HEK293 (cell line): ENCODE measurements around the gene PPM1E.

ENCODE experiments used
- KLF10 ChIP-seq: fragments of 450-650 bp; IDR thresholded peaks from 2 replicates; pipeline ENCODE4 v1.5.1; 2018; ENCODE audit warnings: missing biosample characterization, mild to moderate bottlenecking, missing genetic modification characterization
- YY1 ChIP-seq: fragments of 450-650 bp; formaldehyde crosslinking; IDR thresholded peaks from 2 replicates; pipeline ENCODE4 v1.5.1; 2018; ENCODE audit warnings: missing biosample characterization, missing genetic modification characterization
- ZBTB17 ChIP-seq: fragments of 450-650 bp; formaldehyde crosslinking; IDR thresholded peaks from 2 replicates; pipeline ENCODE4 v1.5.1; 2016; ENCODE audit warnings: missing biosample characterization, missing genetic modification characterization
- ZNF24 ChIP-seq: fragments of 450-650 bp; formaldehyde crosslinking; IDR thresholded peaks from 2 replicates; pipeline ENCODE4 v1.5.1; 2016; ENCODE audit warnings: missing biosample characterization, missing genetic modification characterization
- ZNF274 ChIP-seq, 2 experiments: fragments of 200-500 bp in 1 of 2; fragments of 450-650 bp in 1 of 2; sonication (Bioruptor generic) in 1 of 2; formaldehyde crosslinking in 1 of 2; IDR thresholded peaks; 2 replicates each; pipeline versions ENCODE4 v1.5.1 to v1.6.1; 2014 to 2016; ENCODE audit warnings: borderline replicate concordance in 1 of 2, inconsistent platforms in 1 of 2, low read length in 1 of 2, missing biosample characterization in 1 of 2, missing genetic modification characterization in 1 of 2
- ZNF624 ChIP-seq: fragments of 450-650 bp; formaldehyde crosslinking; IDR thresholded peaks from 2 replicates; pipeline ENCODE4 v1.5.1; 2017; ENCODE audit warnings: missing biosample characterization, missing genetic modification characterization
- ZNF76 ChIP-seq: fragments of 450-650 bp; formaldehyde crosslinking; IDR thresholded peaks from 2 replicates; pipeline ENCODE4; 2016; ENCODE audit warnings: low read depth, missing biosample characterization, missing genetic modification characterization, borderline replicate concordance
- ZNF792 ChIP-seq: fragments of 450-650 bp; formaldehyde crosslinking; IDR thresholded peaks from 2 replicates; pipeline ENCODE4 v1.5.1; 2016; ENCODE audit warnings: missing biosample characterization, missing genetic modification characterization
- ZNF837 ChIP-seq: fragments of 450-650 bp; formaldehyde crosslinking; IDR thresholded peaks from 2 replicates; pipeline ENCODE4 v1.5.1; 2016; ENCODE audit warnings: missing biosample characterization, missing genetic modification characterization
- TF ChIP-seq, protein P1 (sequence below): fragments of 450-650 bp; formaldehyde crosslinking; IDR thresholded peaks from 2 replicates; pipeline ENCODE4 v1.5.1; 2016; ENCODE audit warnings: missing biosample characterization, missing genetic modification characterization
- TF ChIP-seq, protein P2 (sequence below): fragments of 450-650 bp; formaldehyde crosslinking; IDR thresholded peaks from 2 replicates; pipeline ENCODE4 v1.5.1; 2016; ENCODE audit warnings: missing biosample characterization, missing genetic modification characterization
- TF ChIP-seq, protein P3 (sequence below): fragments of 450-650 bp; formaldehyde crosslinking; IDR thresholded peaks from 2 replicates; pipeline ENCODE4 v1.5.1; 2017; ENCODE audit warnings: missing biosample characterization, mild to moderate bottlenecking, missing genetic modification characterization, moderate library complexity
- TF ChIP-seq, protein P4 (sequence below): fragments of 450-650 bp; formaldehyde crosslinking; IDR thresholded peaks from 2 replicates; pipeline ENCODE4 v1.5.1; 2016; ENCODE audit warnings: missing biosample characterization, missing genetic modification characterization
- TF ChIP-seq, protein P5 (sequence below): fragments of 450-650 bp; formaldehyde crosslinking; IDR thresholded peaks from 2 replicates; pipeline ENCODE4 v1.5.1; 2016; ENCODE audit warnings: missing biosample characterization, missing genetic modification characterization

DNA sequence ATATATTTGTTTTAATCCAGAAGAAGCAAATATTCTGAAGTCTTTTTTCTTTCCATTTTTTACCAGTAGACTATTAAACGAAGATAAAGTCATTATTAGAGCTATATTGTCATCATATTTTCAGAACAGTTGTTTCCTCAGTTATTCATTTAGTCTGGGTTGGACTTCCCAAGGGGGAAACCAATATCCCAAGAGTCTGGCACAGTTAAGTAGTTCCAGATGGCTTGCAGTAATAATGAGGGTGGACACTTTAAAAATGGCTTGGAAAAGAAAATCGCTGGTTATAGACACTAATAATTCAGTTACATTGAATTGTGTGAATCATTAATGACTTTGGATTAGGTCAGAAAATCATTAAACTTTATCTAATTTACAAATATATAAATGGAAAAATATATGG lies 3.9 kb downstream of the PPM1E start:
- no peak for TF ChIP-seq YY1
- no peak for TF ChIP-seq ZNF792
- no peak for TF ChIP-seq ZNF837
- TF ChIP-seq, protein P1, sequence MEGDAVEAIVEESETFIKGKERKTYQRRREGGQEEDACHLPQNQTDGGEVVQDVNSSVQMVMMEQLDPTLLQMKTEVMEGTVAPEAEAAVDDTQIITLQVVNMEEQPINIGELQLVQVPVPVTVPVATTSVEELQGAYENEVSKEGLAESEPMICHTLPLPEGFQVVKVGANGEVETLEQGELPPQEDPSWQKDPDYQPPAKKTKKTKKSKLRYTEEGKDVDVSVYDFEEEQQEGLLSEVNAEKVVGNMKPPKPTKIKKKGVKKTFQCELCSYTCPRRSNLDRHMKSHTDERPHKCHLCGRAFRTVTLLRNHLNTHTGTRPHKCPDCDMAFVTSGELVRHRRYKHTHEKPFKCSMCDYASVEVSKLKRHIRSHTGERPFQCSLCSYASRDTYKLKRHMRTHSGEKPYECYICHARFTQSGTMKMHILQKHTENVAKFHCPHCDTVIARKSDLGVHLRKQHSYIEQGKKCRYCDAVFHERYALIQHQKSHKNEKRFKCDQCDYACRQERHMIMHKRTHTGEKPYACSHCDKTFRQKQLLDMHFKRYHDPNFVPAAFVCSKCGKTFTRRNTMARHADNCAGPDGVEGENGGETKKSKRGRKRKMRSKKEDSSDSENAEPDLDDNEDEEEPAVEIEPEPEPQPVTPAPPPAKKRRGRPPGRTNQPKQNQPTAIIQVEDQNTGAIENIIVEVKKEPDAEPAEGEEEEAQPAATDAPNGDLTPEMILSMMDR (tag by site-specific recombination), result no peak
- TF ChIP-seq, protein P2, sequence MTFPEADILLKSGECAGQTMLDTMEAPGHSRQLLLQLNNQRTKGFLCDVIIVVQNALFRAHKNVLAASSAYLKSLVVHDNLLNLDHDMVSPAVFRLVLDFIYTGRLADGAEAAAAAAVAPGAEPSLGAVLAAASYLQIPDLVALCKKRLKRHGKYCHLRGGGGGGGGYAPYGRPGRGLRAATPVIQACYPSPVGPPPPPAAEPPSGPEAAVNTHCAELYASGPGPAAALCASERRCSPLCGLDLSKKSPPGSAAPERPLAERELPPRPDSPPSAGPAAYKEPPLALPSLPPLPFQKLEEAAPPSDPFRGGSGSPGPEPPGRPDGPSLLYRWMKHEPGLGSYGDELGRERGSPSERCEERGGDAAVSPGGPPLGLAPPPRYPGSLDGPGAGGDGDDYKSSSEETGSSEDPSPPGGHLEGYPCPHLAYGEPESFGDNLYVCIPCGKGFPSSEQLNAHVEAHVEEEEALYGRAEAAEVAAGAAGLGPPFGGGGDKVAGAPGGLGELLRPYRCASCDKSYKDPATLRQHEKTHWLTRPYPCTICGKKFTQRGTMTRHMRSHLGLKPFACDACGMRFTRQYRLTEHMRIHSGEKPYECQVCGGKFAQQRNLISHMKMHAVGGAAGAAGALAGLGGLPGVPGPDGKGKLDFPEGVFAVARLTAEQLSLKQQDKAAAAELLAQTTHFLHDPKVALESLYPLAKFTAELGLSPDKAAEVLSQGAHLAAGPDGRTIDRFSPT (tag by site-specific recombination), result no peak
- TF ChIP-seq ZNF624 (tag by site-specific recombination), result no peak
- no peak for TF ChIP-seq ZNF76 (tag by site-specific recombination)
- TF ChIP-seq, protein P3, sequence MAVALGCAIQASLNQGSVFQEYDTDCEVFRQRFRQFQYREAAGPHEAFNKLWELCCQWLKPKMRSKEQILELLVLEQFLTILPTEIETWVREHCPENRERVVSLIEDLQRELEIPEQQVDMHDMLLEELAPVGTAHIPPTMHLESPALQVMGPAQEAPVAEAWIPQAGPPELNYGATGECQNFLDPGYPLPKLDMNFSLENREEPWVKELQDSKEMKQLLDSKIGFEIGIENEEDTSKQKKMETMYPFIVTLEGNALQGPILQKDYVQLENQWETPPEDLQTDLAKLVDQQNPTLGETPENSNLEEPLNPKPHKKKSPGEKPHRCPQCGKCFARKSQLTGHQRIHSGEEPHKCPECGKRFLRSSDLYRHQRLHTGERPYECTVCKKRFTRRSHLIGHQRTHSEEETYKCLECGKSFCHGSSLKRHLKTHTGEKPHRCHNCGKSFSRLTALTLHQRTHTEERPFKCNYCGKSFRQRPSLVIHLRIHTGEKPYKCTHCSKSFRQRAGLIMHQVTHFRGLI (tag by site-specific recombination), result no peak
- no peak for TF ChIP-seq ZNF24 (tag by site-specific recombination)
- TF ChIP-seq KLF10 (tag by site-specific recombination), result no peak
- no peak for TF ChIP-seq ZNF274 (IDR thresholded peaks at IDR 0.05; ENCODE audit: low read length)
- TF ChIP-seq ZNF274 (tag by site-specific recombination; IDR thresholded peaks at IDR 0.05; ENCODE audit: borderline replicate concordance), result no peak
- TF ChIP-seq, protein P4, sequence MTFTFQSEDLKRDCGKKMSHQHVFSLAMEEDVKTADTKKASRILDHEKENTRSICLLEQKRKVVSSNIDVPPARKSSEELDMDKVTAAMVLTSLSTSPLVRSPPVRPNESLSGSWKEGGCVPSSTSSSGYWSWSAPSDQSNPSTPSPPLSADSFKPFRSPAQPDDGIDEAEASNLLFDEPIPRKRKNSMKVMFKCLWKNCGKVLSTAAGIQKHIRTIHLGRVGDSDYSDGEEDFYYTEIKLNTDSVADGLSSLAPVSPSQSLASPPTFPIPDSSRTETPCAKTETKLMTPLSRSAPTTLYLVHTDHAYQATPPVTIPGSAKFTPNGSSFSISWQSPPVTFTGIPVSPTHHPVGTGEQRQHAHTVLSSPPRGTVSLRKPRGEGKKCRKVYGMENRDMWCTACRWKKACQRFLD, result no peak
- TF ChIP-seq ZBTB17, result no peak
- TF ChIP-seq, protein P5, sequence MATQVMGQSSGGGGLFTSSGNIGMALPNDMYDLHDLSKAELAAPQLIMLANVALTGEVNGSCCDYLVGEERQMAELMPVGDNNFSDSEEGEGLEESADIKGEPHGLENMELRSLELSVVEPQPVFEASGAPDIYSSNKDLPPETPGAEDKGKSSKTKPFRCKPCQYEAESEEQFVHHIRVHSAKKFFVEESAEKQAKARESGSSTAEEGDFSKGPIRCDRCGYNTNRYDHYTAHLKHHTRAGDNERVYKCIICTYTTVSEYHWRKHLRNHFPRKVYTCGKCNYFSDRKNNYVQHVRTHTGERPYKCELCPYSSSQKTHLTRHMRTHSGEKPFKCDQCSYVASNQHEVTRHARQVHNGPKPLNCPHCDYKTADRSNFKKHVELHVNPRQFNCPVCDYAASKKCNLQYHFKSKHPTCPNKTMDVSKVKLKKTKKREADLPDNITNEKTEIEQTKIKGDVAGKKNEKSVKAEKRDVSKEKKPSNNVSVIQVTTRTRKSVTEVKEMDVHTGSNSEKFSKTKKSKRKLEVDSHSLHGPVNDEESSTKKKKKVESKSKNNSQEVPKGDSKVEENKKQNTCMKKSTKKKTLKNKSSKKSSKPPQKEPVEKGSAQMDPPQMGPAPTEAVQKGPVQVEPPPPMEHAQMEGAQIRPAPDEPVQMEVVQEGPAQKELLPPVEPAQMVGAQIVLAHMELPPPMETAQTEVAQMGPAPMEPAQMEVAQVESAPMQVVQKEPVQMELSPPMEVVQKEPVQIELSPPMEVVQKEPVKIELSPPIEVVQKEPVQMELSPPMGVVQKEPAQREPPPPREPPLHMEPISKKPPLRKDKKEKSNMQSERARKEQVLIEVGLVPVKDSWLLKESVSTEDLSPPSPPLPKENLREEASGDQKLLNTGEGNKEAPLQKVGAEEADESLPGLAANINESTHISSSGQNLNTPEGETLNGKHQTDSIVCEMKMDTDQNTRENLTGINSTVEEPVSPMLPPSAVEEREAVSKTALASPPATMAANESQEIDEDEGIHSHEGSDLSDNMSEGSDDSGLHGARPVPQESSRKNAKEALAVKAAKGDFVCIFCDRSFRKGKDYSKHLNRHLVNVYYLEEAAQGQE (tag by site-specific recombination), result no peak
